Ovary (tissue), 9 donors: ENCODE measurements around the gene CERS6. TPM values are rescaled to one million over a fixed set of nuclear protein-coding genes. Genes with fewer than 3 reads are reported as not detected.

ENCODE experiments used
- DNase-seq, 5 donors: peaks; one replicate each; pipeline ENCODE4 v3.0.0-alpha.2; 2019 to 2020
- H3K27ac ChIP-seq, 2 donors: fragments of 200-600 bp; one replicate each; pipeline versions ENCODE4 v1.5.1 to v1.8.0; 2019 to 2022
- H3K27me3 ChIP-seq: fragments of 200-600 bp; one replicate; pipeline ENCODE4 v1.8.0; 2022
- H3K36me3 ChIP-seq: fragments of 200-600 bp; sonication (generic); one replicate; pipeline ENCODE4 v1.5.1; 2019
- H3K4me1 ChIP-seq: one replicate; pipeline ENCODE4 v1.8.1; 2013; ENCODE audit warnings: mild to moderate bottlenecking, moderate library complexity; ENCODE audit not compliant: insufficient read depth
- H3K4me3 ChIP-seq: fragments of 200-600 bp; sonication (generic); one replicate; pipeline ENCODE4 v1.5.1; 2017
- H3K9me3 ChIP-seq, 2 donors: fragments of 200-600 bp in 1 of 2; sonication (generic) in 1 of 2; one replicate each; pipeline versions ENCODE4 v1.5.1 to v1.8.1; 2013 to 2019; ENCODE audit warnings: mild to moderate bottlenecking in 1 of 2, moderate library complexity in 1 of 2
- CTCF ChIP-seq, 3 donors: fragments of 450-650 bp in 2 of 3; fragments of 200-600 bp in 1 of 3; IDR thresholded peaks; one replicate each; pipeline versions ENCODE4 v1.5.1 to v1.8.0; 2016 to 2022; ENCODE audit warnings: antibody characterized with exemption in 3 of 3, mild to moderate bottlenecking in 1 of 3
- EP300 ChIP-seq: sonication (generic); formaldehyde crosslinking; IDR thresholded peaks from one replicate; pipeline ENCODE4 v1.6.1; 2017; ENCODE audit warnings: antibody characterized with exemption
- POLR2A ChIP-seq: fragments of 450-650 bp; IDR thresholded peaks from one replicate; pipeline ENCODE4 v1.6.1; 2017; ENCODE audit warnings: antibody characterized with exemption, mild to moderate bottlenecking, moderate library complexity
- WGBS, 3 donors: extraction: QIAGEN DNeasy Blood & Tissue Kit in 1 of 3; methylation state at CpG; one replicate each; pipeline versions ENCODE4 v1.1.5 to v1.1.7; 2013 to 2017; 5-methylcytosine and 5-hydroxymethylcytosine counted together
- intact Hi-C, 4 donors: fragments of 100-400 bp; cut with DNase I; formaldehyde crosslinking; loops; one replicate each; pipeline versions ENCODE4 v1.11.0 to v1.15.1; 2022 to 2023
- polyA plus RNA-seq, 2 donors: library from polyadenylated mRNA; stranded (reverse); fragments of 200-250 nt in 1 of 2; fragments of 350-450 nt in 1 of 2; fragmentation: Illumina TruSeq in 1 of 2; extraction: RNeasy Lipid Tissue Mini Kit (QIAGEN cat#74804) in 1 of 2; gene quantifications; one replicate each; pipeline ENCODE4 v1.2.3, GENCODE V29; 2013 to 2014
- total RNA-seq, 7 donors: library from RNA; depleted of rRNA in 2 of 7; stranded (reverse); fragments of >200 nt in 2 of 7; fragmentation: NEBNext Ultra II Directional in 3 of 7; extraction: Animal tissue kit (Norgen Biotek cat#: 25700) in 3 of 7; gene quantifications; one replicate each; pipeline versions ENCODE4 v1.1.0 to v1.2.4, GENCODE V29; 2016 to 2023
- donor health status: DM: no; HTN: no; CAD: no; lungs with moderate emphysema.
- donor health status: DM: no; HTN: no; CAD: no.
- donor health status: Bipolar disorder and iron deficiency.
- donor health status: DM: yes; HTN: yes; CAD: no.
- donor health status: DM: no; HTN: no; CAD: no.
- donor health status: DM: yes; HTN: yes; CAD: no.

CERS6 gene
- total and polyA plus RNA-seq, 9 donors = 11.5 to 30.8 (median 24.9) TPM

- no peak for DNase-seq
- H3K9me3 ChIP-seq = no peaks in the 10 kb centered on the region
- no peaks in the 10 kb centered on the region for H3K27me3 ChIP-seq
- H3K27ac ChIP-seq = no peak overlapping the region
- intact Hi-C loops = no loop called here
- H3K4me3 ChIP-seq = no peak overlapping the region
- 73 to 82% (median 76%) methylated on average over 3 of the region's 3 CpGs for WGBS, 3 donors
- no peaks in the 10 kb centered on the region for H3K4me1 ChIP-seq
- H3K36me3 ChIP-seq = no peaks in the 10 kb centered on the region
- TF ChIP-seq POLR2A = no peak
- TF ChIP-seq CTCF (IDR thresholded peaks at IDR 0.05) = no peak
Observed at GRCh38 chr2:168784993-168785392, 328.9 kb downstream of the CERS6 start.

GRCh38 chr2:168787098-168787781 lies 331.2 kb downstream of the CERS6 start:
- 92 to 95% (median 94%) methylated on average over 3 of the region's 3 CpGs for WGBS, 3 donors
- intact Hi-C loops = no loop called here
- Histone ChIP-seq H3K4me1 (no peaks in the 10 kb centered on the region), H3K27ac (no peak overlapping the region), H3K36me3 (no peaks in the 10 kb centered on the region), H3K4me3 (no peak overlapping the region), H3K9me3 (no peaks in the 10 kb centered on the region), H3K27me3 (no peaks in the 10 kb centered on the region)
- DNase-seq = no peak
- no peak for TF ChIP-seq POLR2A
- TF ChIP-seq CTCF (IDR thresholded peaks at IDR 0.05) = no peak
- no peak for TF ChIP-seq EP300

GRCh38 chr2:168787782-168788376 lies 331.8 kb downstream of the CERS6 start:
- whole genome bisulfite sequencing, 3 donors = 16 to 39% (median 20%) methylated on average over 1 of the region's 1 CpG
- intact Hi-C loops = no loop called here
- TF ChIP-seq POLR2A (no peak), CTCF (IDR thresholded peaks at IDR 0.05) (no peak), EP300 (no peak)
- H3K9me3 ChIP-seq = no peaks in the 10 kb centered on the region
- no peak for DNase-seq
- no peaks in the 10 kb centered on the region for H3K36me3 ChIP-seq
- H3K27me3 ChIP-seq = no peaks in the 10 kb centered on the region
- H3K4me1 ChIP-seq = no peaks in the 10 kb centered on the region
- no peak overlapping the region for H3K4me3 ChIP-seq
- H3K27ac ChIP-seq = no peak overlapping the region

- TF ChIP-seq EP300 (no peak), POLR2A (no peak), CTCF (IDR thresholded peaks at IDR 0.05) (no peak)
- Histone ChIP-seq H3K27me3 (no peaks in the 10 kb centered on the region), H3K9me3 (no peaks in the 10 kb centered on the region), H3K36me3 (no peaks in the 10 kb centered on the region), H3K4me3 (no peak overlapping the region), H3K4me1 (no peaks in the 10 kb centered on the region), H3K27ac (no peak overlapping the region)
- no peak for DNase-seq
- WGBS, 3 donors = 63 to 76% (median 63%) methylated on average over 7 of the region's 7 CpGs
- intact Hi-C loops = no loop called here
Observed at GRCh38 chr2:168789776-168790175, 333.7 kb downstream of the CERS6 start.
